Colonic mucosa (tissue), 4 donors: ENCODE data around the gene GPR18. TPM values are rescaled to one million over a fixed set of nuclear protein-coding genes. Genes with fewer than 3 reads are reported as not detected.
A peak's percentile ranks its signal among the peaks of the same experiment; 100 is the strongest.

Experiments used
- DNase-seq: peaks from one replicate; pipeline ENCODE4 v3.0.0-alpha.2; 2020
- H3K27ac ChIP-seq: fragments of 200-600 bp; one replicate; pipeline ENCODE4 v1.8.0; 2021
- H3K27me3 ChIP-seq: fragments of 200-600 bp; one replicate; pipeline ENCODE4 v1.8.0; 2021
- H3K36me3 ChIP-seq: fragments of 200-600 bp; one replicate; pipeline ENCODE4 v1.8.0; 2021
- H3K4me1 ChIP-seq: fragments of 200-600 bp; one replicate; pipeline ENCODE4 v1.8.0; 2021; ENCODE audit warnings: mild to moderate bottlenecking
- H3K4me3 ChIP-seq: fragments of 200-600 bp; one replicate; pipeline ENCODE4 v1.8.0; 2021
- H3K9ac ChIP-seq, 2 donors: one replicate each; pipeline ENCODE4 v1.7.0; 2013; ENCODE audit warnings: control low read depth in 2 of 2, low read depth in 2 of 2, low read length in 2 of 2
- H3K9me3 ChIP-seq: fragments of 200-600 bp; one replicate; pipeline ENCODE4 v1.8.0; 2021
- CTCF ChIP-seq: fragments of 200-600 bp; IDR thresholded peaks from one replicate; pipeline ENCODE4 v1.8.0; 2022; ENCODE audit warnings: antibody characterized with exemption, mild to moderate bottlenecking
- intact Hi-C: fragments of 100-400 bp; cut with DNase I; formaldehyde crosslinking; loops from one replicate; pipeline ENCODE4 v1.14.1; 2022
- total RNA-seq, 2 donors: library from RNA; stranded (reverse); fragmentation: NEBNext Ultra II Directional in 1 of 2; extraction: Animal tissue kit (Norgen Biotek cat#: 25700) in 1 of 2; gene quantifications; one replicate each; pipeline ENCODE4 v1.2.1, GENCODE V29; 2021
- donor health status: healthy.
- donor health status: DM: no; HTN: no; CAD: no.
- donor health status: DM: no; HTN: no; CAD: no.

Gene GPR18
- total RNA-seq, 2 donors from 2014 or later: 0.35 TPM; not detected in 1

GRCh38 chr13:99218545-99218944, 39.6 kb downstream of the GPR18 start:
- no peak for DNase-seq
- no peak for TF ChIP-seq CTCF
- Histone ChIP-seq H3K36me3 (no peaks in the 10 kb centered on the region), H3K4me1 (no peaks in the 10 kb centered on the region), H3K27ac (no peak overlapping the region), H3K4me3 (no peak overlapping the region), H3K27me3 (no peaks in the 10 kb centered on the region), H3K9ac (no peak overlapping the region), H3K9me3 (no peaks in the 10 kb centered on the region)
- intact Hi-C loops: no loop called here

GRCh38 chr13:99218126-99218525, 40.1 kb downstream of the GPR18 start:
- Histone ChIP-seq H3K4me3 (no peak overlapping the region), H3K4me1 (no peaks in the 10 kb centered on the region), H3K36me3 (no peaks in the 10 kb centered on the region), H3K27ac (no peak overlapping the region), H3K9ac (no peak overlapping the region), H3K27me3 (no peaks in the 10 kb centered on the region), H3K9me3 (no peaks in the 10 kb centered on the region)
- intact Hi-C loops: no loop called here
- no peak for TF ChIP-seq CTCF
- no peak for DNase-seq

GRCh38 chr13:99217461-99218110, 40.6 kb downstream of the GPR18 start:
- DNase-seq: no peak
- Histone ChIP-seq H3K4me3 (no peak overlapping the region), H3K4me1 (no peaks in the 10 kb centered on the region), H3K9me3 (no peaks in the 10 kb centered on the region), H3K36me3 (no peaks in the 10 kb centered on the region), H3K27me3 (no peaks in the 10 kb centered on the region), H3K9ac (peak overlapping the region in 1 of 2 donors; percentile 30), H3K27ac (no peak overlapping the region)
- intact Hi-C loops: no loop called here
- no peak for TF ChIP-seq CTCF

GRCh38 chr13:99215184-99215830, 42.9 kb downstream of the GPR18 start:
- Histone ChIP-seq H3K4me1 (no peaks in the 10 kb centered on the region), H3K9ac (no peak overlapping the region), H3K27me3 (no peaks in the 10 kb centered on the region), H3K27ac (no peak overlapping the region), H3K9me3 (no peaks in the 10 kb centered on the region), H3K4me3 (no peak overlapping the region), H3K36me3 (no peaks in the 10 kb centered on the region)
- intact Hi-C loops: no loop called here
- DNase-seq: no peak
- no peak for TF ChIP-seq CTCF

- no peaks in the 10 kb centered on the region for H3K4me1 ChIP-seq
- no peak overlapping the region for H3K27ac ChIP-seq
Measured at GRCh38 chr13:99214731-99215130, 43.4 kb downstream of the GPR18 start.

More at GRCh38 chr13:99214731-99215130, 43.4 kb downstream of the GPR18 start:
- Histone ChIP-seq H3K27me3 (no peaks in the 10 kb centered on the region), H3K4me3 (no peak overlapping the region), H3K9me3 (no peaks in the 10 kb centered on the region), H3K9ac (no peak overlapping the region), H3K36me3 (no peaks in the 10 kb centered on the region)
- TF ChIP-seq CTCF: no peak
- no peak for DNase-seq
- intact Hi-C loops: no loop called here
